Type B pancreatic cell (in vitro differentiated cells): ENCODE data around the gene FLRT2. TPM values are rescaled to one million over a fixed set of nuclear protein-coding genes. Genes with fewer than 3 reads are reported as not detected.

ENCODE experiments used
- DNase-seq: peaks from one replicate; pipeline ENCODE4 v3.0.0; 2021; ENCODE audit warnings: mixed read lengths; ENCODE audit not compliant: unreplicated experiment; ENCODE audit errors: extremely low spot score
- H3K27ac Mint-ChIP-seq: 2 replicates; pipeline ENCODE4 v1.8.0; 2021; ENCODE audit warnings: mild to moderate bottlenecking, mixed read lengths
- H3K27me3 Mint-ChIP-seq: 2 replicates; pipeline ENCODE4 v1.8.0; 2021; ENCODE audit warnings: mixed read lengths
- H3K36me3 Mint-ChIP-seq: 2 replicates; pipeline ENCODE4 v1.8.0; 2021; ENCODE audit warnings: mixed read lengths
- H3K4me1 Mint-ChIP-seq: one replicate; pipeline ENCODE4 v1.8.0; 2021; ENCODE audit warnings: mixed read lengths; ENCODE audit not compliant: unreplicated experiment
- H3K4me3 Mint-ChIP-seq: 2 replicates; pipeline ENCODE4 v1.8.0; 2021; ENCODE audit warnings: mild to moderate bottlenecking, mixed read lengths
- H3K9me3 Mint-ChIP-seq: 2 replicates; pipeline ENCODE4 v1.8.0; 2021; ENCODE audit warnings: mixed read lengths
- total RNA-seq: library from RNA; stranded (reverse); gene quantifications from 2 replicates; pipeline ENCODE4 v1.2.1, GENCODE V29; 2021; ENCODE audit warnings: low replicate concordance
- TF ChIP-seq, protein P1 (sequence below): fragments of 200-600 bp; sonication (generic); conservative IDR thresholded peaks from 2 replicates; pipeline ENCODE4 v1.5.0; 2021; ENCODE audit warnings: antibody characterized with exemption, mild to moderate bottlenecking

The FLRT2 gene
- total RNA-seq, 1 donor from 2014 or later, result 127 TPM

DNA sequence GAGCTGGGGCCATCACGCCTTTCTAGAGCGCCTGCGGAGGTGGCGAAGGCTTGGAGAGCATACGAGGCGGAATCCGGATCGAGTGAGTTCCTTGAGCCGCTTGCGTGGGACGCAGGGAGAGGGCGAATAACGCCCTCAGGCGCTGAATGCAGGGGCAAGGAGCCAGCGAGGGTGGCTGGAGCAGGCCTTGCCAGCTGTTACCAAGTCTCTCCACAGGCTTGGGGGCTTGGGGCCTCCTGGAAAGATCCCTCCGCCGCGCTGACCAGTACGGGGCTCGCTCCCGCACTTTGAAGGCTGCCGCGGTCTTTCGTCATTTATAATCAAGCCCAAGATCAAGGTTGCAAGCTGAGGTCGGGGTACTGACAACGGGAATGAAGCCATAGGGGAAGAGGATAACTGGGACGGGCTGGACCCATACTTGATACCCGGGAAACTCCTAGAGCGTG, 1.2 kb downstream of the FLRT2 start:
- H3K4me1 Mint-ChIP-seq, result peaks cover 28% of the 10 kb centered on the region
- TF ChIP-seq, protein P1, sequence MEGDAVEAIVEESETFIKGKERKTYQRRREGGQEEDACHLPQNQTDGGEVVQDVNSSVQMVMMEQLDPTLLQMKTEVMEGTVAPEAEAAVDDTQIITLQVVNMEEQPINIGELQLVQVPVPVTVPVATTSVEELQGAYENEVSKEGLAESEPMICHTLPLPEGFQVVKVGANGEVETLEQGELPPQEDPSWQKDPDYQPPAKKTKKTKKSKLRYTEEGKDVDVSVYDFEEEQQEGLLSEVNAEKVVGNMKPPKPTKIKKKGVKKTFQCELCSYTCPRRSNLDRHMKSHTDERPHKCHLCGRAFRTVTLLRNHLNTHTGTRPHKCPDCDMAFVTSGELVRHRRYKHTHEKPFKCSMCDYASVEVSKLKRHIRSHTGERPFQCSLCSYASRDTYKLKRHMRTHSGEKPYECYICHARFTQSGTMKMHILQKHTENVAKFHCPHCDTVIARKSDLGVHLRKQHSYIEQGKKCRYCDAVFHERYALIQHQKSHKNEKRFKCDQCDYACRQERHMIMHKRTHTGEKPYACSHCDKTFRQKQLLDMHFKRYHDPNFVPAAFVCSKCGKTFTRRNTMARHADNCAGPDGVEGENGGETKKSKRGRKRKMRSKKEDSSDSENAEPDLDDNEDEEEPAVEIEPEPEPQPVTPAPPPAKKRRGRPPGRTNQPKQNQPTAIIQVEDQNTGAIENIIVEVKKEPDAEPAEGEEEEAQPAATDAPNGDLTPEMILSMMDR, result no peak
- no peaks in the 10 kb centered on the region for H3K9me3 Mint-ChIP-seq
- H3K36me3 Mint-ChIP-seq, result no peaks in the 10 kb centered on the region
- H3K27me3 Mint-ChIP-seq, result peaks cover 80% of the 10 kb centered on the region
- H3K27ac Mint-ChIP-seq, result peak overlapping the region; percentile 50
- peak overlapping the region; percentile 97 for H3K4me3 Mint-ChIP-seq
- DNase-seq, result peak; percentile 72

DNA sequence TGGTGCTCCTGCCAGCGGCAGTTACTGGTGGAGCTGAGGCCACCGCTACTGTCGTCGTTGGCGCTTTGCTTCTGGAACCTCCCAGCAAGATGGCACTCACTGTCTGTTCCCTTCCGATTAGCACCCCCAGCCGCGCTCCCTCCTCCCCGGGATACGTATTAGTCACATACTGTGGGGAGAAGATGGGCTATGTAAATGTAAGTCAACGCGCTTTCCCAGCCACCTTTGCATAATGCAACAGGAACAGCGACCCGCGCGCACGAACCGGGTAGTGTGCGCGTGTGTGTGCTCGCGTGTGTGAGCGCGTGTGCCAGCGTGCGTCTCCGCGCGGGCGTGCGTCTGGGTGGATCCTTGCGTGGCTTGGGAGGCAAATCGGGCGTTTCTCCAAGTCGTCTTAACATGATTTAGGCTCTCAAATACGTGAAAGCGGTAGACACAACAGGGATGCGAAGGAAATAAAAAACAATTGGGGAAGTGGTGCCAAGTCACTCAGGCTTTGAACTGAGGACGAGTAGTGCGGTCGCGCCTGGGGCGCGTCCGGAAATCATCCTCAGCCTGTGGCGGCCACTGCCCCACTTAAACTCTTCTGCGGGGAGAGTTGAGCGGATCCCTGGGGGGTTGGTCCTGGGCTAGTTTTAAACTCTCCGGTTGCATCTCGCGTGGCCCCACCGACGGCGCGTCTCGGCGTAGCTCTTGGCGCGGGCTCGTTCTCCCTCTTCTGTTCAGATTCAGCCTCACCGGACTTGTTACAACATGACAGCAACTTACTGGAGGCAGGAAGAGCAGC, 1.8 kb downstream of the FLRT2 start:
- peak; percentile 76 for DNase-seq
- TF ChIP-seq, protein P1, result peak; percentile 14
- no peaks in the 10 kb centered on the region for H3K9me3 Mint-ChIP-seq
- peak overlapping the region; percentile 97 for H3K4me3 Mint-ChIP-seq
- H3K27me3 Mint-ChIP-seq, result peaks cover 85% of the 10 kb centered on the region
- peaks cover 28% of the 10 kb centered on the region for H3K4me1 Mint-ChIP-seq
- H3K36me3 Mint-ChIP-seq, result no peaks in the 10 kb centered on the region
- peak overlapping the region; percentile 50 for H3K27ac Mint-ChIP-seq

DNA sequence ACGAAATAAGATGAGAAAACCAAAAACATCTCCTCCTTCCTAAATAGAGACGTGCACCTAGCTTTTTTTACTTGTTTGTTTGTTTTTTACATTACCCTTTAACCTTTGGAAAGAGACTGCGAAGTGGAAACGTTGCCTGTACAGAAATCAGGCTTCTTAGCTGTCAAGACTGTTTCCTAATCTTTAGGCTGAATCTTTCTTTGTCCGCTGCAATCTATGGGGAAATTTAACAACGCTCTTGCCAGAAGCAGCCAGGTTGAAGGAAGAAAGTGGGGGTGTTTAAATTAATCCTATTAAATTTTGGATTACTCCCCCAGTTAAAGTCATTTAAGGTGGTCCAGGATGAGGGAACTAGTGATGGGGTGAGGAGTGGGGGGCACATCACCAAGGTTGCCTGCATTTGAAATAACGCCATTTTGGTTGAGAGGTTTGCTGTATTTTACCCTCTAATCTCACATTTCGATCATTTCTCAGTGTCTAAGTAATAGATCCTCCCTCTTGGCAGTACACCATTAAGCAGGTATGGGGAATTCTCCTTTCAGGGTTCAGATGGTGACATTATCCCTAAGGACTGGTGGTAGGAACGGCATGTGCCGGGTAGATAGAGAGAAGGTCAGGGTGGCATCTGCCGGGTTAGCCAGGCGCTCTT, 2.6 kb downstream of the FLRT2 start:
- Mint-ChIP-seq H3K9me3 (no peaks in the 10 kb centered on the region), H3K27ac (peak overlapping the region; percentile 50), H3K27me3 (peaks cover 80% of the 10 kb centered on the region), H3K4me1 (peaks cover 22% of the 10 kb centered on the region), H3K36me3 (no peaks in the 10 kb centered on the region), H3K4me3 (peak overlapping the region; percentile 97)
- TF ChIP-seq, protein P1, result no peak
- DNase-seq, result no peak

DNA sequence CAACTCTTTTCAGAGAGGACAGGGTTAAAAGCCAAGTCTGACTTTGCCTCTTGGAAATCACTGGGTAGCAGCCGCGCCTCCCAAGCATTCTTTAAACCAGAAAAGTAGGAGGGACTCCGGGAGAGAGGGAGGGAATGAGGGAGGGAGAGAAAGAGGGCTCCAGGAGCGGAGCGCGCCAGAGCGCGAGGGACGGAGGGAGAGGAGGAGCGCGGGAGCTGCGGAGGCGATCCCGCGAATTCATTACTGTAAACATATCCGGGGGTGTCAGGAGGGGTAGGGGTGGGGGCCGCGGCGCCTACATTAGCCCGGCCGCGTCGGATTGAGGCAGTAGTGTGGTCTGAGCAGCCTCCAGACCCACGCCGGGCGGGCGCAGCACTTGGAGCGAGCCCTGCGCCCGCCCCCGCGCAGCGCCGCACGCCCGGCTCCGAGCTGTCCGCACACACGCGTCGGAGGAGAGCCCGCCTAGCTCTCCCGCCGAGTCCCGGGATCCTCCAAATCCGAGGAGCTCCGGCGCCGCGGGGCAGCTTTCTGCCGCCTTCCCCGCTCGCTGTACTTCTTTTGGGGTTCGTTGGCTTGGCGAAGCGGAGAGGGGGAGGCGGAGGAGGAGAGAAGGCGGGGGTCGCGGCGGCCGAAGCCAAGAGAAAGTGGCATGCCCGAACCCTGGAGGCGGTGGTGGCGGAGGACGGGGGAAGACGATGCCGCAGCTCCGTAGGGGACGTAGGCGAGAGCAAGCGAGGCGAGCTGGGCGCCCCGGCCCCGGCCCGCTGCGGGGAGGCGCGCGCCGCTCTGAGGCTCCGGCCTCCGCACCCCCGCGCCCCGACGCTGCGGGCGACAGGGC, 3.3 kb downstream of the FLRT2 start:
- Mint-ChIP-seq H3K36me3 (peaks cover under 1% of the 10 kb centered on the region), H3K4me3 (peak overlapping the region; percentile 97), H3K9me3 (no peaks in the 10 kb centered on the region), H3K27me3 (peaks cover 78% of the 10 kb centered on the region), H3K4me1 (peaks cover 19% of the 10 kb centered on the region), H3K27ac (peak overlapping the region; percentile 50)
- peak; percentile 77 for DNase-seq
- TF ChIP-seq, protein P1, result no peak

DNA sequence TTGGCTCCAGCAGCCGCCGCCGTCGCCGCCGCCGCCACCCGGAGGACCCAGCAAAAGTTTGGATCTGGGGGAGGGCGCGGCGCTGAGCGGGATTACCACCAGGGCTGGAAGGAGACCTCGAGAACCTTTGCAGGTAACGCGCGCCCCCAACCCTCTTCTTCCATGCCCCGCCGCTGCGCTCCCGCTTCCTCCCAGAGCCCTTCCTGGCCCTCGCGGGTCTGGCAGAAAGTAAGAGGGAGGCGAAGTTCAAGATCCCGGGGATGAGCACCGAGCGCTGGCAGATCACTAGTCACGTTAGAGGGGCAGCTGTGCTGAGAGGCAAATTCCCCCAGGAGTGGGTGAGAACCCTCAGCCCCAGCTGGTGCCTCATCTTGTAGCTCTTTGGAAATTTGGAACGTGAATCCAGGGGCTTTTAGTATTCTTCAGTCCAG, 3.9 kb downstream of the FLRT2 start:
- no peaks in the 10 kb centered on the region for H3K9me3 Mint-ChIP-seq
- H3K27me3 Mint-ChIP-seq, result peaks cover 72% of the 10 kb centered on the region
- peak overlapping the region; percentile 39 for H3K27ac Mint-ChIP-seq
- no peak for DNase-seq
- H3K36me3 Mint-ChIP-seq, result peaks cover 4% of the 10 kb centered on the region
- TF ChIP-seq, protein P1, result no peak
- H3K4me1 Mint-ChIP-seq, result peaks cover 17% of the 10 kb centered on the region
- peak overlapping the region; percentile 90 for H3K4me3 Mint-ChIP-seq
